Astrocyte (in vitro differentiated cells and primary cell): Measurements from ENCODE around the gene NUAK1.
A peak's percentile ranks its signal among the peaks of the same experiment; 100 is the strongest.

Experiments used
- EZH2 ChIP-seq: IDR thresholded peaks from 2 replicates; pipeline ENCODE4 v1.6.1; 2012; ENCODE audit warnings: mild to moderate bottlenecking, low read length, inconsistent platforms; ENCODE audit not compliant: insufficient read depth
- TF ChIP-seq, protein P1 (sequence below): IDR thresholded peaks from 2 replicates; pipeline ENCODE4 v1.5.1; 2011; ENCODE audit warnings: low read depth, mild to moderate bottlenecking, inconsistent platforms, low read length, moderate library complexity; ENCODE audit not compliant: insufficient read depth

DNA sequence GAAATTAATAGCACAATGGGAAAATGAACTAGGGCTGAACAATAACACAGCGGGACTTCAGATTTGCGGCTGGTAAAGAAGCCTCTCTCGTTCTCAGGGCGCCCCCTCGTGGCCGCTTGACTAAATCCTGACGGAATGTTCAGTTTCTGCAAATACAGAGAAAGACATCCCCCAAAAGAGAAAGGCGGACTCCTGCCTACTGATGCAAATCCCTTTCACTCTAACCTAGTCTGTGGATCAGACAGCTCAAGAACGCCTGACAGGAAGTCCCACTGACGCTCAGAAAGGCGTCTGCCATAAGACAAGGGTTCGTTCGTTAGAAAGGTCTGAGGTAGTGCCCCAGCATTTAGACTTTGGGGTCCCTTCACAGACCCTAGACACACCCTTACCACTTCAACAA, 2.5 kb downstream of the NUAK1 start:
- TF ChIP-seq, protein P1, sequence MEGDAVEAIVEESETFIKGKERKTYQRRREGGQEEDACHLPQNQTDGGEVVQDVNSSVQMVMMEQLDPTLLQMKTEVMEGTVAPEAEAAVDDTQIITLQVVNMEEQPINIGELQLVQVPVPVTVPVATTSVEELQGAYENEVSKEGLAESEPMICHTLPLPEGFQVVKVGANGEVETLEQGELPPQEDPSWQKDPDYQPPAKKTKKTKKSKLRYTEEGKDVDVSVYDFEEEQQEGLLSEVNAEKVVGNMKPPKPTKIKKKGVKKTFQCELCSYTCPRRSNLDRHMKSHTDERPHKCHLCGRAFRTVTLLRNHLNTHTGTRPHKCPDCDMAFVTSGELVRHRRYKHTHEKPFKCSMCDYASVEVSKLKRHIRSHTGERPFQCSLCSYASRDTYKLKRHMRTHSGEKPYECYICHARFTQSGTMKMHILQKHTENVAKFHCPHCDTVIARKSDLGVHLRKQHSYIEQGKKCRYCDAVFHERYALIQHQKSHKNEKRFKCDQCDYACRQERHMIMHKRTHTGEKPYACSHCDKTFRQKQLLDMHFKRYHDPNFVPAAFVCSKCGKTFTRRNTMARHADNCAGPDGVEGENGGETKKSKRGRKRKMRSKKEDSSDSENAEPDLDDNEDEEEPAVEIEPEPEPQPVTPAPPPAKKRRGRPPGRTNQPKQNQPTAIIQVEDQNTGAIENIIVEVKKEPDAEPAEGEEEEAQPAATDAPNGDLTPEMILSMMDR, result peak; percentile 89
- no peak for TF ChIP-seq EZH2
